ENCODE data around the gene EOMES.

The EOMES gene

GRCh38 chr3:27752926-27753325 lies 30.8 kb upstream of the EOMES start:
- TF ChIP-seq CTCF (conservative IDR thresholded peaks at IDR 0.05; ENCODE audit: low read depth, low read length), result no peak
- Histone ChIP-seq H3K36me3 (ENCODE audit: insufficient read depth) (no peaks in the 10 kb centered on the region), H3K4me2 (peak overlapping the region; percentile 19; the same call in 1 of the 2 replicates), H3K79me2 (ENCODE audit: insufficient read depth, low read depth) (no peaks in the 10 kb centered on the region), H3K4me1 (ENCODE audit: low read depth, poor library complexity, severe bottlenecking) (peaks cover 16% of the 10 kb centered on the region), H3K27ac (peak overlapping the region; percentile 43), H2AFZ (ENCODE audit: low read depth) (peak overlapping the region; percentile 44; the same call in 1 of the 2 replicates), H3K4me3 (IDR thresholded peaks at IDR 0.05; ENCODE audit: insufficient read depth, low read depth, low read length) (no peak overlapping the region), H3K9ac (no peak overlapping the region; the same call in 1 of the 2 replicates), H3K27me3 (ENCODE audit: insufficient read depth, low read depth) (no peaks in the 10 kb centered on the region), H4K20me1 (ENCODE audit: insufficient read depth) (no peaks in the 10 kb centered on the region)

GRCh38 chr3:27749643-27750042 lies 27.5 kb upstream of the EOMES start:
- no peak overlapping the region for H2AFZ ChIP-seq (ENCODE audit: low read depth)
- no peak for TF ChIP-seq CTCF (conservative IDR thresholded peaks at IDR 0.05; ENCODE audit: low read depth, low read length)

GRCh38 chr3:27746838-27747237 lies 24.7 kb upstream of the EOMES start:
- no peak overlapping the region for H3K9ac ChIP-seq
- peaks cover 7% of the 10 kb centered on the region for H3K4me1 ChIP-seq (ENCODE audit: low read depth, poor library complexity, severe bottlenecking)
- no peak overlapping the region for H3K27ac ChIP-seq
- H2AFZ ChIP-seq (ENCODE audit: low read depth), result no peak overlapping the region
- H3K4me3 ChIP-seq (IDR thresholded peaks at IDR 0.05; ENCODE audit: insufficient read depth, low read depth, low read length), result no peak overlapping the region
- no peaks in the 10 kb centered on the region for H3K36me3 ChIP-seq (ENCODE audit: insufficient read depth)
- no peaks in the 10 kb centered on the region for H3K79me2 ChIP-seq (ENCODE audit: insufficient read depth, low read depth)
- H4K20me1 ChIP-seq (ENCODE audit: insufficient read depth), result no peaks in the 10 kb centered on the region
- no peaks in the 10 kb centered on the region for H3K27me3 ChIP-seq (ENCODE audit: insufficient read depth, low read depth)
- H3K4me2 ChIP-seq, result no peak overlapping the region
- TF ChIP-seq CTCF (conservative IDR thresholded peaks at IDR 0.05; ENCODE audit: low read depth, low read length), result no peak

More at GRCh38 chr3:27749643-27750042, 27.5 kb upstream of the EOMES start:
- Histone ChIP-seq H3K4me3 (IDR thresholded peaks at IDR 0.05; ENCODE audit: insufficient read depth, low read depth, low read length) (no peak overlapping the region), H3K79me2 (ENCODE audit: insufficient read depth, low read depth) (no peaks in the 10 kb centered on the region), H3K27ac (no peak overlapping the region), H4K20me1 (ENCODE audit: insufficient read depth) (no peaks in the 10 kb centered on the region), H3K36me3 (ENCODE audit: insufficient read depth) (no peaks in the 10 kb centered on the region), H3K9ac (no peak overlapping the region), H3K4me1 (ENCODE audit: low read depth, poor library complexity, severe bottlenecking) (peaks cover 16% of the 10 kb centered on the region), H3K4me2 (no peak overlapping the region), H3K27me3 (ENCODE audit: insufficient read depth, low read depth) (no peaks in the 10 kb centered on the region)

GRCh38 chr3:27740854-27741253 lies 18.7 kb upstream of the EOMES start:
- no peaks in the 10 kb centered on the region for H3K36me3 ChIP-seq (ENCODE audit: insufficient read depth)
- H3K27ac ChIP-seq, result no peak overlapping the region
- H4K20me1 ChIP-seq (ENCODE audit: insufficient read depth), result no peaks in the 10 kb centered on the region
- no peaks in the 10 kb centered on the region for H3K79me2 ChIP-seq (ENCODE audit: insufficient read depth, low read depth)
- no peak for TF ChIP-seq CTCF (conservative IDR thresholded peaks at IDR 0.05; ENCODE audit: low read depth, low read length)
- no peaks in the 10 kb centered on the region for H3K4me1 ChIP-seq (ENCODE audit: low read depth, poor library complexity, severe bottlenecking)
- no peaks in the 10 kb centered on the region for H3K27me3 ChIP-seq (ENCODE audit: insufficient read depth, low read depth)
- H3K4me3 ChIP-seq (IDR thresholded peaks at IDR 0.05; ENCODE audit: insufficient read depth, low read depth, low read length), result no peak overlapping the region
- H3K4me2 ChIP-seq, result no peak overlapping the region
- no peak overlapping the region for H3K9ac ChIP-seq
- no peak overlapping the region for H2AFZ ChIP-seq (ENCODE audit: low read depth)

Measured in KMS-11 (cell line).